Natural killer cell treated with Interleukin-12 subunit alpha and Interleukin-12 subunit beta and Interleukin-15 and Interleukin-18, amount 100 ng/mL, for 72 hours (primary cell): Measurements from ENCODE around the gene CASP6. TPM values are rescaled to one million over a fixed set of nuclear protein-coding genes. Genes with fewer than 3 reads are reported as not detected.
"Not testable (repeated sequence)": the region's sequence is repeated elsewhere in the genome, so short reads cannot be mapped to it uniquely, and the experiment has no call there.

Source experiments
- ATAC-seq, 2 donors: fragments of 150-1000 bp; cut with Tn5 transposase in 1 of 2; sonication (Bioruptor Pico), chemical (Tn5 transposase) in 1 of 2; 2 replicates each; pipeline ENCODE4 v1.10.0; 2021
- DNase-seq: peaks from one replicate; pipeline ENCODE4 v3.0.0; 2022; ENCODE audit warnings: low spot score
- H3K27ac Mint-ChIP-seq, 2 donors: 1 replicate in 1 of 2; 2 replicates in 1 of 2; pipeline ENCODE4 v1.8.0; 2022; ENCODE audit warnings: mixed read lengths in 2 of 2, mild to moderate bottlenecking in 1 of 2, moderate library complexity in 1 of 2
- H3K27me3 Mint-ChIP-seq, 2 donors: 1 replicate in 1 of 2; 2 replicates in 1 of 2; pipeline ENCODE4 v1.8.0; 2022; ENCODE audit warnings: mixed read lengths in 2 of 2
- H3K36me3 Mint-ChIP-seq: one replicate; pipeline ENCODE4 v1.8.0; 2022; ENCODE audit warnings: mixed read lengths
- H3K4me1 Mint-ChIP-seq, 2 donors: 1 replicate in 1 of 2; 2 replicates in 1 of 2; pipeline ENCODE4 v1.8.0; 2022; ENCODE audit warnings: low read depth in 2 of 2, mixed read lengths in 2 of 2, mild to moderate bottlenecking in 1 of 2
- H3K4me3 Mint-ChIP-seq: one replicate; pipeline ENCODE4 v1.8.0; 2022; ENCODE audit warnings: mixed read lengths
- H3K9me3 Mint-ChIP-seq: 2 replicates; pipeline ENCODE4 v1.8.0; 2022; ENCODE audit warnings: mixed read lengths
- total RNA-seq, 2 donors: library from RNA; stranded (reverse); gene quantifications; one replicate each; pipeline ENCODE4 v1.2.3, GENCODE V29; 2022

Gene CASP6
- total RNA-seq, 2 donors from 2014 or later: 5.3 to 7.4 TPM

DNA sequence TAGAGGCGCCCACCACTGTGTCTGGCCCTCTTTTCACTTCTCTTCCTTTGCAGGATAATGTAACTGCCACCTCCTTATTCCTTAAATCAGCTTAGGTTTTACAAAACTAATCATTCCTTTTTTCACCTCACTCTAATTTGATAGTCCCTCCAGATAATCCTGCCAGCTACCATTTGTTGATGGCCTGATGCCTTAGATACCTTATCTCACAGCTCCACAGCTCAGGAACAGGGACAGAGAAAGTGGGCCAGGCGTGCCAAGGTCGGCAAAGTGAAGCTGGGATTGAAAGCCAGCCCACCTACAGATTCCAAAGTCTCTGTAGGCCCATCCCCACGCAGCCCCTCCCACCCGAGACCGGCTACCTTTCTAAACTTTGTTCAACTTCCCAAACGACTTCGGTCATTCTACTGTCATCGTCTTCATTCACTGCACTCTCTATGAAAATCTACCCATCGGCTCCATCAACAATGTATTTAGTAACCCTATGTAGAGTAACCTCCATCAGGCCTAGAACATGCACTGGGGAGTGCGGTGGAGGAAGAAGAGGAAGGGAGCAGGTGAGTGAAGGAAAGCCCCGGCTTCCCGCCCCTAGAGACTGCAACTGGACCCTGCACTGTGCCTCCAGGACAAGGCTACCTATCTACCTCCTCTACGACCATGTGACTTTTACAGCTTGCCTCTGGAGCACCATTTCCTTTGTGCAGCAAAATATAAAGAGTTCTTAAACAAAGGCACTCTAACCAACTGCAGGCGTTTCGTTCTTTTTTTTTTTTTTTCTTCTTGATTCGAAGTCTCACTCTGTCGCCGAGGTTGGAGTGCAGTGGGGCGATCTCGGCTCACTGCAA is 1.5 kb downstream of the CASP6 start:
- Mint-ChIP-seq H3K4me3 (peak overlapping the region; percentile 96), H3K27me3 (no peaks in the 10 kb centered on the region), H3K36me3 (no peaks in the 10 kb centered on the region), H3K4me1 (peaks cover 22 to 28% of the 10 kb centered on the region in 2 donors), H3K9me3 (no peaks in the 10 kb centered on the region), H3K27ac (peak overlapping the region; percentile 79 to 85)
- DNase-seq (no peak), ATAC-seq (no peak)

DNA sequence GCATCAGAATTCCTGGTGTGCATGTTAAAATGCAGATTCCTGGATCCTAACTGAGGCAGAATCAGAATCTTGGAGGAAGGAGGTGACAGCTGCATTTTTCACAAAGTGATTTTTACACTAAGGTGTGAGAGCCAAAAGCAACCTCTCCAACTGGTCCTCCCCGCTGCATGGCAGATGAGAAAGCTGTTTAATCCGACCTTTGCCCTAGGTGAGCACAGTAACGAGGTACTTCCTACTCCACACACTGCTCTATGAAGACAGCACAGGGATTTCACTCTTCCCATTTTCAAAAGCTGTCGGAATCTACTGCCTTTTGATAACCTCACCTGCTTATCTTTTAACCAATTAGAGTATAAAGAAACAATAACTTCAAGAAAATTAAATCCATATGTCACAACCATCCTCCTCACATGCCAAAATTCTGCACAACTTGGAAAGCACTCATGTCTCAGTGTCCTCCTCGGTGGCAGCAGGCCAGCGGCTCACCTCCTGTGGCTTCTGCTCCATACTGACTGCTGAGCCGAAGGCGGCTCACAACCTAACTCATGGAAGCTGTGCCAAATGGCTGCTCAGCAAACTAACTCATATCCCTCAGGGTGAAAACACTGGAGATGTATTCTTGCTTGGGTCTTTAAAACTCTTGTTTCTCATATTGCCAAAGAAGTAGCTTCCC is 3.6 kb downstream of the CASP6 start:
- no peaks in the 10 kb centered on the region for H3K9me3 Mint-ChIP-seq
- ATAC-seq (no peak), DNase-seq (no peak)
- no peak overlapping the region for H3K4me3 Mint-ChIP-seq
- H3K27me3 Mint-ChIP-seq: no peaks in the 10 kb centered on the region
- no peak overlapping the region for H3K27ac Mint-ChIP-seq
- no peaks in the 10 kb centered on the region for H3K36me3 Mint-ChIP-seq
- peaks cover 22 to 28% of the 10 kb centered on the region in 2 donors for H3K4me1 Mint-ChIP-seq

DNA sequence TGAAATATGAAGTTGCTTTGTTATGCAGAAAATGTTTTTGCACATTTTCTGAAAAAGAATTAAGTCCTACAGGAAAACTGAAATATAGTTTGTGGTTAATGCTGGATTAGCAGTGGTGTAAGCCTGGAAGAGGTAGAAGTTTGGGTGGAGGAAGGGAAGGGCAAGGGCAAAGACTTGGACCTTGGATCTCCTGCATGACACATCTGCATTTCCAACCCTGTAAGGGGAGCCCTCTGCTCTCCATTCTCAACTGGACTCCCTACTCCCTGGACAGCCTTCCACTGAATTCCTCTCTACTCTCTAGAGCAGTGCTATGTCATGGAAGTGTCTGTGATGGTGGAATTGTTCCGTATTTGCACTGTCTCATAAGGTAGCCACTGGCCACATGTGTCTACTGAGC is 4.6 kb downstream of the CASP6 start:
- Mint-ChIP-seq H3K27ac (no peak overlapping the region), H3K27me3 (no peaks in the 10 kb centered on the region), H3K36me3 (no peaks in the 10 kb centered on the region), H3K4me1 (peaks cover 17 to 28% of the 10 kb centered on the region in 2 donors), H3K4me3 (no peak overlapping the region), H3K9me3 (no peaks in the 10 kb centered on the region)
- DNase-seq (no peak), ATAC-seq (no peak)

DNA sequence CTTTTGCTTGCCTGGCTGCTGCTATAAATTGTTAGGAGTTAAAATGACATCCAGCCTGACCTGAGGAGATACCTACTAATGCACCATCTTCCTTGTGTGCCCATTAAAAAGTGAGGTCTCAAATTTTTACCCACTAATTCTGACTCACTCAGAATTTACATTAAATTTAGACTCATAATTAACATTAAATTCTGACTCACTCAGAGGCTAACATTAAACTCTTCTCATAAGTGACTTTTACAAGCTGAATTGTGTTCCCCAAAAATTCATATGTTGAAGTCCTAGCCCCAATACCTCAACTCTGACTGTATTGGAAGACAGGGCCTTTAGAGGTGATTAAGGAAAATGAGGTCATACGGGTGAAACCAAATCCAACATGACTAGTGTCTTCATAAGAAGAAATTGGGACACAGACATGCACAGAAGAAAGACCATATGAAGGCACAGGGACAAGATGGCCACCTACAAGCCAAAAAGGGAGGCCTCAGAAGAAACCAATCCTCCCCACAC is 11.8 kb downstream of the CASP6 start:
- DNase-seq (no peak), ATAC-seq (no peak)
- no peaks in the 10 kb centered on the region for H3K27me3 Mint-ChIP-seq
- no peak overlapping the region for H3K27ac Mint-ChIP-seq
- H3K36me3 Mint-ChIP-seq: peaks cover 11% of the 10 kb centered on the region
- H3K4me1 Mint-ChIP-seq: peaks cover 16 to 23% of the 10 kb centered on the region in 2 donors
- no peaks in the 10 kb centered on the region for H3K9me3 Mint-ChIP-seq
- H3K4me3 Mint-ChIP-seq: no peak overlapping the region

GRCh38 chr4:109690690-109691410 is 12.4 kb downstream of the CASP6 start:
- Mint-ChIP-seq H3K9me3 (no peaks in the 10 kb centered on the region), H3K27ac (no peak overlapping the region), H3K4me1 (peaks cover 16 to 23% of the 10 kb centered on the region in 2 donors), H3K36me3 (peaks cover 11% of the 10 kb centered on the region), H3K4me3 (no peak overlapping the region), H3K27me3 (no peaks in the 10 kb centered on the region)
- DNase-seq (no peak), ATAC-seq (peak; percentile 60 to 74)

DNA sequence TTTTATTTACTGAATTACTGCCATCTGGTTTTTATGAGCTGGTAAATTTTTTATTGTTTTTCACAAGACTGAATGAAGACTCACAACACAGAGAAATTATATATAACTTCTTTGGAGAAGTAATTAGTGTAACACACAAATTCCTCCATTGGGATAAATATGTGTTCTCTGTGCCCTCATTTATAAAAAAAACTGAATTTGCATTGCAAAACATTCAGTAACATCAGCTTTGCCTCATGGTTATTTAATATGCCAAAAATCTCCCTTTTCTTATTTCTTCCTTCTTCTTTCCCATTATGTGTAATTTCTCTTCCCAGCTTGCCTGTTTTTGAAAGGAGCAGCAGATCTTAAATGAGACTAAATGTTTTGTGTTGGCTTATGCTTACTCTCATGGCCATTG is 18.5 kb downstream of the CASP6 start:
- Mint-ChIP-seq H3K27me3 (no peaks in the 10 kb centered on the region), H3K27ac (no peak overlapping the region), H3K4me3 (no peak overlapping the region), H3K9me3 (no peaks in the 10 kb centered on the region), H3K4me1 (no peaks in the 10 kb centered on the region), H3K36me3 (peaks cover 5% of the 10 kb centered on the region)
- DNase-seq (no peak), ATAC-seq (no peak)

GRCh38 chr4:109683621-109684253 is 19.5 kb downstream of the CASP6 start:
- no peaks in the 10 kb centered on the region for H3K27me3 Mint-ChIP-seq
- ATAC-seq (no peak), DNase-seq (no peak)
- H3K4me3 Mint-ChIP-seq: no peak overlapping the region
- no peaks in the 10 kb centered on the region for H3K9me3 Mint-ChIP-seq
- peaks cover 5% of the 10 kb centered on the region for H3K36me3 Mint-ChIP-seq
- no peak overlapping the region for H3K27ac Mint-ChIP-seq
- no peaks in the 10 kb centered on the region for H3K4me1 Mint-ChIP-seq

GRCh38 chr4:109682875-109683274 is 20.4 kb downstream of the CASP6 start:
- DNase-seq (no peak), ATAC-seq (no peak)
- no peaks in the 10 kb centered on the region for H3K4me1 Mint-ChIP-seq
- no peaks in the 10 kb centered on the region for H3K9me3 Mint-ChIP-seq
- no peak overlapping the region for H3K4me3 Mint-ChIP-seq
- no peaks in the 10 kb centered on the region for H3K27me3 Mint-ChIP-seq
- no peak overlapping the region for H3K27ac Mint-ChIP-seq
- peaks cover 4% of the 10 kb centered on the region for H3K36me3 Mint-ChIP-seq

- not testable (repeated sequence) for DNase-seq, H3K36me3 Mint-ChIP-seq, H3K4me3 Mint-ChIP-seq, H3K27me3 Mint-ChIP-seq, H3K4me1 Mint-ChIP-seq, H3K9me3 Mint-ChIP-seq, ATAC-seq, H3K27ac Mint-ChIP-seq
Observed at GRCh38 chr4:109678925-109679324, 24.3 kb downstream of the CASP6 start.

DNA sequence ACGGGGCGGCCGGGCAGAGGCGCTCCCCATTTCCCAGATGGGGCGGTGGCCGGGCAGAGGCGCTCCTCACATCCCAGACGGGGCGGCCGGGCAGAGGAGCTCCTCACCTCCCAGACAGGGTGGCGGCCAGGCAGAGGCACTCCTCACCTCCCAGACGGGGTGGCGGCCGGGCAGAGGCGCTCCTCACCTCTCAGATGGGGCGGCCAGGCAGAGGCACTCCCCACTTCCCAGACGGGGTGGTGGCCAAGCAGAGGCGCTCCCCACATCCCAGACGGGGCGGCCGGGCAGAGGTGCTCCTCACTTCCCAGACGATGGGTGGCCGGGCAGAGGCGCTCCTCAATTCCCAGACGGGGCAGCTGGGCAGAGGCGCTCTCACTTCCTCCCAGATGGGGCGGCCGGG is 24.8 kb downstream of the CASP6 start:
- not testable (repeated sequence) for H3K27ac Mint-ChIP-seq, ATAC-seq, H3K9me3 Mint-ChIP-seq, H3K4me1 Mint-ChIP-seq, H3K4me3 Mint-ChIP-seq, H3K36me3 Mint-ChIP-seq, H3K27me3 Mint-ChIP-seq, DNase-seq

- DNase-seq (no peak), ATAC-seq (no peak)
- no peaks in the 10 kb centered on the region for H3K27me3 Mint-ChIP-seq
- H3K36me3 Mint-ChIP-seq: no peaks in the 10 kb centered on the region
- H3K4me3 Mint-ChIP-seq: no peak overlapping the region
- peaks cover 0 to 3% of the 10 kb centered on the region in 2 donors for H3K4me1 Mint-ChIP-seq
- H3K9me3 Mint-ChIP-seq: no peaks in the 10 kb centered on the region
- no peak overlapping the region for H3K27ac Mint-ChIP-seq
Observed at GRCh38 chr4:109676886-109677285, 26.4 kb downstream of the CASP6 start.

GRCh38 chr4:109675843-109676242 is 27.4 kb downstream of the CASP6 start:
- Mint-ChIP-seq H3K27ac (no peak overlapping the region), H3K36me3 (peaks cover 8% of the 10 kb centered on the region), H3K9me3 (peaks cover 5% of the 10 kb centered on the region), H3K27me3 (no peaks in the 10 kb centered on the region), H3K4me3 (no peak overlapping the region), H3K4me1 (peaks cover 0 to 3% of the 10 kb centered on the region in 2 donors)
- no peak for DNase-seq
- ATAC-seq: no peak

GRCh38 chr4:109675181-109675580 is 28.1 kb downstream of the CASP6 start:
- H3K36me3 Mint-ChIP-seq: peaks cover 8% of the 10 kb centered on the region
- no peak for DNase-seq

More at GRCh38 chr4:109675181-109675580, 28.1 kb downstream of the CASP6 start:
- H3K4me1 Mint-ChIP-seq: peaks cover 0 to 3% of the 10 kb centered on the region in 2 donors
- H3K27ac Mint-ChIP-seq: no peak overlapping the region
- ATAC-seq: peak in 1 of 2 donors; percentile 43
- no peaks in the 10 kb centered on the region for H3K27me3 Mint-ChIP-seq
- peaks cover 5% of the 10 kb centered on the region for H3K9me3 Mint-ChIP-seq
- H3K4me3 Mint-ChIP-seq: no peak overlapping the region
